ENCODE data around the gene CDK18.

CDK18 gene

GRCh38 chr1:205542367-205542766 is 37.9 kb downstream of the CDK18 start:
- DNase-seq = no peak

GRCh38 chr1:205543351-205544301 is 39.2 kb downstream of the CDK18 start:
- DNase-seq = no peak

GRCh38 chr1:205545001-205545919 is 40.8 kb downstream of the CDK18 start:
- no peak for DNase-seq

- DNase-seq = no peak
Measured at GRCh38 chr1:205545991-205546390, 41.5 kb downstream of the CDK18 start.

GRCh38 chr1:205546541-205546940 is 42.1 kb downstream of the CDK18 start:
- DNase-seq = no peak

GRCh38 chr1:205547936-205548827 is 43.7 kb downstream of the CDK18 start:
- DNase-seq = no peak

GRCh38 chr1:205554026-205554811 is 49.8 kb downstream of the CDK18 start:
- DNase-seq = no peak

GRCh38 chr1:205561501-205562203 is 57.2 kb downstream of the CDK18 start:
- DNase-seq = no peak

- no peak for DNase-seq
Measured at GRCh38 chr1:205563927-205564441, 59.5 kb downstream of the CDK18 start.

GRCh38 chr1:205565799-205566198 is 61.3 kb downstream of the CDK18 start:
- DNase-seq = no peak

GRCh38 chr1:205567716-205568115 is 63.2 kb downstream of the CDK18 start:
- no peak for DNase-seq

GRCh38 chr1:205568135-205568468 is 63.6 kb downstream of the CDK18 start:
- DNase-seq = no peak

- no peak for DNase-seq
Measured at GRCh38 chr1:205568469-205569361, 64.2 kb downstream of the CDK18 start.

- DNase-seq = no peak
Measured at GRCh38 chr1:205569411-205570172, 65.1 kb downstream of the CDK18 start.

GRCh38 chr1:205570173-205570501 is 65.7 kb downstream of the CDK18 start:
- DNase-seq = no peak

- no peak for DNase-seq
Measured at GRCh38 chr1:205570796-205571537, 66.5 kb downstream of the CDK18 start.

GRCh38 chr1:205571747-205572146 is 67.3 kb downstream of the CDK18 start:
- no peak for DNase-seq

GRCh38 chr1:205572421-205572820 is 68.0 kb downstream of the CDK18 start:
- no peak for DNase-seq
